ENCODE results near the gene USP6NL.

The USP6NL gene

DNA sequence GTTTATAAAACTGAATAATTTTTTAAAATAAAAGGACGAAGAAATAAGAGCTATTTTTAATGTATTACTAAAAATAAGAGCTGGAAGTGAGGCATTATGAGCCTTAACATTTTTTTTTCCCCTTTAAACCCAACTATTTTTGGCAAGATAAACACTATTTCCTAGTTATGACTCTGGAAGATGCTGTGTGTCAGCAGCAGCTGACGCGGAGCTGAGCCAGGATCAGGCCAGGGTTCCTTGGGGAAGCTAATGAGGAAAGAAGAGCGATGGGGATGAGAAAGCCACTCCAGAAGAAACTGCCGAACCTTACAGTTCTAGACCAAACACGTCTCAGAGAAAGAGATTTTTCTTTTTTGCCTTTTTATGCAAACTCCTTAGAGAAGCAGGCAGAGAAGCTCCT lies 85.9 kb downstream of the USP6NL start:
- Histone ChIP-seq H3K4me1 (ENCODE audit: insufficient read depth, low read length) (peaks cover 4% of the 10 kb centered on the region; the same call in 1 of the 2 replicates), H3K27me3 (ENCODE audit: insufficient read depth, low read length) (no peaks in the 10 kb centered on the region), H3K4me3 (ENCODE audit: low read length) (no peak overlapping the region), H3K36me3 (ENCODE audit: insufficient read depth, low read depth, low read length) (peaks cover 36% of the 10 kb centered on the region), H3K27ac (ENCODE audit: low read length) (no peak overlapping the region), H3K9me3 (ENCODE audit: insufficient read depth, low read depth, low read length) (no peaks in the 10 kb centered on the region), H3K9ac (ENCODE audit: low read depth, low read length) (no peak overlapping the region)

DNA sequence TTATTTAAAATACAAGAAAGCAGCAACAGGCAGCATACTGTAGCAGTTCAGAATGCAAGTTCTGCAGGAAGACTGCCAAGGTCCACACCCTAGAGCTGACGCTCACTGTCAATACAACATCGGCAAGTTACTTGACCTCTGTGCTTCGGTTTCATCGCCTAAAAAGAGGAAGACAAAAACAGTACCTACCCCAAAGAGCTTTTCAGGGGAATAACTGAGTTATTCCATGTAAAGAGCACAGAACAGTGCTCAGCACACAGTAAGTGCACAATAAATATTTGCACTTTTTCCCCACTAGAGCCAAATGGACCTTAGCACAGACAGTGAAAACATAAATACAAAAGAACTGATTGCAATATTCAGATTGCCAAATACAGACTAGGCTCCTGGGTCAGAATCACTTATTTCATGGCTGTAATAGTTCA lies 88.6 kb downstream of the USP6NL start:
- no peak overlapping the region for H3K9ac ChIP-seq (ENCODE audit: low read depth, low read length)
- H3K4me3 ChIP-seq (ENCODE audit: low read length), result no peak overlapping the region
- H3K27me3 ChIP-seq (ENCODE audit: insufficient read depth, low read length), result no peaks in the 10 kb centered on the region
- no peaks in the 10 kb centered on the region for H3K4me1 ChIP-seq (ENCODE audit: insufficient read depth, low read length)
- no peak overlapping the region for H3K27ac ChIP-seq (ENCODE audit: low read length)
- peaks cover 40% of the 10 kb centered on the region for H3K36me3 ChIP-seq (ENCODE audit: insufficient read depth, low read depth, low read length)
- H3K9me3 ChIP-seq (ENCODE audit: insufficient read depth, low read depth, low read length), result no peaks in the 10 kb centered on the region

DNA sequence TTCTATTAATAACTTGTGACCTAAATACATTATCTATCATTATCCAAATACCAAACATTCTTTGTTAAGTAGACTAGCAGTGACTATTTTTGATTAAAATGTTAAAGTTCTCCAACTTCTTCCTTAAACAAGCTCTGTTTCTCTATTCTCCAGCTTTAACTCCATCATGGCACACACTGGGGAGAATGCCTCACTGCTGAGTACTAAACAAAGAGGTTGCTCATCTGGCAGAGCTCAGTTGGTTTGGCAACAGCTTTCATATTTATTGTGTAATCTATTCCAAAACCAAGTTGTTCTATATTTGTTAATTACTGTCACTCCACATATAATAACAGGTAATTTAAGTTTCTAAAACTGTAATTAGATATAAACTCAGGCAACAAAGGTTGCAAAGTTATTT lies 89.6 kb downstream of the USP6NL start:
- H3K4me1 ChIP-seq (ENCODE audit: insufficient read depth, low read length), result no peaks in the 10 kb centered on the region
- H3K36me3 ChIP-seq (ENCODE audit: insufficient read depth, low read depth, low read length), result peaks cover 37% of the 10 kb centered on the region
- no peak overlapping the region for H3K27ac ChIP-seq (ENCODE audit: low read length)
- H3K4me3 ChIP-seq (ENCODE audit: low read length), result no peak overlapping the region
- no peak overlapping the region for H3K9ac ChIP-seq (ENCODE audit: low read depth, low read length)
- no peaks in the 10 kb centered on the region for H3K27me3 ChIP-seq (ENCODE audit: insufficient read depth, low read length)
- H3K9me3 ChIP-seq (ENCODE audit: insufficient read depth, low read depth, low read length), result no peaks in the 10 kb centered on the region

DNA sequence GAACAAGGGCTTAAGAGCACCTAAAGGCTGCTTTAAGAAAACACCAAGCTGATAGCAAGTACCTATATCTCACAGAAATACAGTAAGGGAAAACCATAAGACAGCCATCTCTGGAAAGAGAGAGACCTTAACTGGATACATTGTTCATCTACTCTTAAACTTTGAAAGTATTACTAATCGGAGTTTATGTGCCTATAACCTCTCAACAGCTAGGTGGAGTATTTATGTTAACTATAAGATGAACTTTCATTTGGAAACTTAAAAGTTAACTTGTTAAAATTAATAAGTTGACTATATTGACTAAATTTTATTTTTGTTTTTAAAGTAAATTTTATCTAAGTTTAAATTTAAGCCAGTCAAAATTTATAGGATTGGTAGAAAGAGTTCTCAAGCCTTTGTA lies 90.6 kb downstream of the USP6NL start:
- Histone ChIP-seq H3K9me3 (ENCODE audit: insufficient read depth, low read depth, low read length) (no peaks in the 10 kb centered on the region), H3K27me3 (ENCODE audit: insufficient read depth, low read length) (no peaks in the 10 kb centered on the region), H3K36me3 (ENCODE audit: insufficient read depth, low read depth, low read length) (peaks cover 29% of the 10 kb centered on the region), H3K4me3 (ENCODE audit: low read length) (no peak overlapping the region), H3K9ac (ENCODE audit: low read depth, low read length) (no peak overlapping the region), H3K4me1 (ENCODE audit: insufficient read depth, low read length) (no peaks in the 10 kb centered on the region), H3K27ac (ENCODE audit: low read length) (no peak overlapping the region)

DNA sequence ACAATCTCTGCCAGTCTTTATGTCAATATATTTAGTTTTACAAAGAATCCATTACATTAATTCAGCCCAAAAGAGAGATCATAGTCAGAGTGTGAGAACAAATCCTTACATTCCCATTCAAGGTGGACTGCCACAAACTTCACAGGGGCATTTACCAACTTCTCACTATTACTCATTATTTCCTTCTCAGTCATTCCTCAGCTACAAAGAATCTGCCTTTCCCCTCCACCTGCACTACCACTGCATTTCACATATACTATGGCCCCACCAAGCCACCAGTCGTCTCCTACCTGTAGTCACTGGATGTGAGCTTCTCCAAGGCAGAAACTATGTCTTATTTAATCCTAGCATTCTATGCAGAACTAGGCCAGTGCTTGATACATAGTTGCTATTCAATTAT lies 94.3 kb downstream of the USP6NL start:
- no peaks in the 10 kb centered on the region for H3K4me1 ChIP-seq (ENCODE audit: insufficient read depth, low read length)
- no peaks in the 10 kb centered on the region for H3K9me3 ChIP-seq (ENCODE audit: insufficient read depth, low read depth, low read length)
- H3K4me3 ChIP-seq (ENCODE audit: low read length), result no peak overlapping the region
- no peak overlapping the region for H3K9ac ChIP-seq (ENCODE audit: low read depth, low read length)
- H3K27me3 ChIP-seq (ENCODE audit: insufficient read depth, low read length), result no peaks in the 10 kb centered on the region
- H3K27ac ChIP-seq (ENCODE audit: low read length), result no peak overlapping the region
- peaks cover 16% of the 10 kb centered on the region; the same call in 1 of the 2 replicates for H3K36me3 ChIP-seq (ENCODE audit: insufficient read depth, low read depth, low read length)

DNA sequence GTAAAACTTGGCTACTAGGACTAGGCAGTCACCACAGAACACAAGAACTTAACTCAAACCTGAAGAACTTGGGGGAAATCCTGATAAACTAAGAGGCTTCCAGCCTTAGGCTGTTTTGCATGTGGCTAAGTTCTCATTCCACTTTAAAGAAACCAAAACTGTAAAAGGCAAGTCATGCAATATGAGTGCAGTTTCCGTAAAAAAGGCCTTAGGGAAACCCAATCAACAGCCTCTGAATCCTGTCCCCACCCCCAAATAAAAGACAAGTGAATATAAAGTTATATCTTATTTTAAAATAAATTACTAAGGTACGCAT lies 95.1 kb downstream of the USP6NL start:
- Histone ChIP-seq H3K4me3 (ENCODE audit: low read length) (no peak overlapping the region), H3K27me3 (ENCODE audit: insufficient read depth, low read length) (no peaks in the 10 kb centered on the region), H3K4me1 (ENCODE audit: insufficient read depth, low read length) (no peaks in the 10 kb centered on the region), H3K27ac (ENCODE audit: low read length) (no peak overlapping the region), H3K36me3 (ENCODE audit: insufficient read depth, low read depth, low read length) (peaks cover 16% of the 10 kb centered on the region; the same call in 1 of the 2 replicates), H3K9me3 (ENCODE audit: insufficient read depth, low read depth, low read length) (no peaks in the 10 kb centered on the region), H3K9ac (ENCODE audit: low read depth, low read length) (no peak overlapping the region)

DNA sequence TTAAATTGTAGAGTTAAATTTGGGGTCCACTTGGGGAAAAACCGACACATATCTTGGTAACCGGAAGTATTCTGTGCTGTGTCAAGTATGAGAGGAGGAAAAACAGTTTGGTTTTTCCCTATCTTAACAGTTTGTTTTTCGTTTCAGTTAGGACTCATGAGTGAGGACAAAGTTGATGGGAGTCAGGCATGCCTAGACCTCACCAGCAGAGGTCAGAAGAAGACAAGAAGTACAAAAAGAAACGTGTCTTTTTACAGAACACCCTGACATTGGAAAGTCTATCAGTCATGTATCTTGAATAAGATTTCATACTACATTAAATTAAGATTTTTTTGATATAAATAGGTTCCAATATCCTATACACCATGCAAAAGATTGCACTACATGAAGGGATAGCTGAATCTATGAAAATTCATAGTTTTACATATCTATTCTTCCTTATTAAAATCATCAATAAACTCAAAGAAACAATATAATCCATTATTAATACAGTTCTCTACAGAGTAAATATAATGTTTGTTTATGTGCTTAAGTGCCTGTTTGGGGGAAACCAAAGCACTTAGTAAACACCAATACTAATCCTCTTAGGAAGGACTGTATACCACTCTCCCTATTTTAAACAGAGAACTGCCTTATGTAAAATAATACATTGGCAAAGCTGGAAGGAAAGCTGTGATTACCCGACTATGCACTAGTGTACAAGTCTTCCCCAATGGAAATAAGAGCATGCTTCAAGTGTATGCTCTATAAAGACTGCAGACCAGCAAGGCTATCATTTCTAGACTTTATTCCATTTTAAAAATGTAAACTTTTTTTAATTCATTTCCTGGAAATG lies 95.6 kb downstream of the USP6NL start:
- Histone ChIP-seq H3K4me3 (ENCODE audit: low read length) (no peak overlapping the region), H3K27ac (ENCODE audit: low read length) (no peak overlapping the region), H3K9me3 (ENCODE audit: insufficient read depth, low read depth, low read length) (no peaks in the 10 kb centered on the region), H3K27me3 (ENCODE audit: insufficient read depth, low read length) (no peaks in the 10 kb centered on the region), H3K9ac (ENCODE audit: low read depth, low read length) (no peak overlapping the region), H3K4me1 (ENCODE audit: insufficient read depth, low read length) (no peaks in the 10 kb centered on the region), H3K36me3 (ENCODE audit: insufficient read depth, low read depth, low read length) (peaks cover 16% of the 10 kb centered on the region; the same call in 1 of the 2 replicates)

DNA sequence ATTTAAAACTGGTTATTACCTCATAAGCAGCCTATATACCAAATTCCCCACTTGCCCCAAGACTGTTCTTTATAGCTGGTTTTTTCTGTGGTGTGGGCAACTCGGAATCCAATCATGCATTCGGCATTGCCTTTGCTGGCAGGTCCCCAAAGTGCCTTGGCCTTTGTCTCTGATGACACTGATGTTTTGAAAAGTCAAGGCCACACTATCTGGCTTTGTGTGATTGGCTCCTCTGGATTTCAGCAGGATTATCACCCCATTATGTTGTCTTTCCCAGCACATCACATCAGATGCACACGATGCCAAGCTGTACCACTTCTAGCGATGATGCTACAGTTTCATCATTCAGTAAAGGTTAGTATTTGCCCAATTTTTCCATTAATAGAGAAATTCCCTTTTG lies 97.7 kb downstream of the USP6NL start:
- Histone ChIP-seq H3K4me3 (ENCODE audit: low read length) (no peak overlapping the region), H3K27ac (ENCODE audit: low read length) (no peak overlapping the region), H3K27me3 (ENCODE audit: insufficient read depth, low read length) (no peaks in the 10 kb centered on the region), H3K9me3 (ENCODE audit: insufficient read depth, low read depth, low read length) (no peaks in the 10 kb centered on the region), H3K9ac (ENCODE audit: low read depth, low read length) (no peak overlapping the region), H3K36me3 (ENCODE audit: insufficient read depth, low read depth, low read length) (peaks cover 17% of the 10 kb centered on the region; the same call in 1 of the 2 replicates), H3K4me1 (ENCODE audit: insufficient read depth, low read length) (no peaks in the 10 kb centered on the region)

DNA sequence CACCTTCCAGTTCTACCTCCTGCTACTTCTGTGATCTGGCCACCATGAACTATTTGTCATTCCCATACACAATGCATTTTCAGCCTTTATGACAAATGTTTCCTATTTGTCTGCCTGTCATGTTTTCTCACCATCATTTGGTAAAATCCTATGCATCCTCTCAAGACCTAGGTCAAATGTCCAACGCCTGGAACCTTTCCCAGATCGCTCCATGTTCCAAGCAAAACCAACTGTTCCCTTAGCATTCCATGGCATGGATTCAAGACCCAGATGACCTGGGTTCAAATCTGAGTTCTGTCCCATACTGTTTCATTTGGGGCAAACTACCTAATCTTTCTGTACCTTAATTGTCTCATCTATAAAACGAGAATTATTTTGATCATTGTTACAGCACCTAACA lies 98.9 kb downstream of the USP6NL start:
- no peak overlapping the region for H3K9ac ChIP-seq (ENCODE audit: low read depth, low read length)
- H3K36me3 ChIP-seq (ENCODE audit: insufficient read depth, low read depth, low read length), result peaks cover 24% of the 10 kb centered on the region
- no peak overlapping the region for H3K4me3 ChIP-seq (ENCODE audit: low read length)
- no peaks in the 10 kb centered on the region for H3K27me3 ChIP-seq (ENCODE audit: insufficient read depth, low read length)
- H3K9me3 ChIP-seq (ENCODE audit: insufficient read depth, low read depth, low read length), result no peaks in the 10 kb centered on the region
- no peaks in the 10 kb centered on the region for H3K4me1 ChIP-seq (ENCODE audit: insufficient read depth, low read length)
- no peak overlapping the region for H3K27ac ChIP-seq (ENCODE audit: low read length)

DNA sequence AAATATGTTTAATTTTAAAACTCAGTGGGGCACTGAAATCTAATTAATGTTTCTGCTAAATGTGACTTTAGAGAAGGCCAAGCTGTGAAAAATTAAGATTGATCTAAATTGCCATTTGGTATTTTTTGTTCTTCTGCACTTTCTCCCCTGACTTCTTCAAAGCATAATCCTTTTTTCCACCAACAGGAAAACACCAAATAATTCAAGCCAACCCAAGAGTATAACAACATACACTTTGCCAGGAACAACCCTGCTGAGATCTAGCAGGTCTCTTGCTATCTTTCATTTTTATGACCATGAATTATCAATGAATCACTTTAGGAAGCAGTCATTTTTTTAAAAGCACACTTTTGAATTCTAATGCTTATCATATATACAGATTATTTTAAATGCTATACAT lies 100.1 kb downstream of the USP6NL start:
- Histone ChIP-seq H3K27me3 (ENCODE audit: insufficient read depth, low read length) (no peaks in the 10 kb centered on the region), H3K27ac (ENCODE audit: low read length) (no peak overlapping the region), H3K4me1 (ENCODE audit: insufficient read depth, low read length) (no peaks in the 10 kb centered on the region), H3K9ac (ENCODE audit: low read depth, low read length) (no peak overlapping the region), H3K36me3 (ENCODE audit: insufficient read depth, low read depth, low read length) (peaks cover 27% of the 10 kb centered on the region), H3K4me3 (ENCODE audit: low read length) (no peak overlapping the region), H3K9me3 (ENCODE audit: insufficient read depth, low read depth, low read length) (no peaks in the 10 kb centered on the region)

DNA sequence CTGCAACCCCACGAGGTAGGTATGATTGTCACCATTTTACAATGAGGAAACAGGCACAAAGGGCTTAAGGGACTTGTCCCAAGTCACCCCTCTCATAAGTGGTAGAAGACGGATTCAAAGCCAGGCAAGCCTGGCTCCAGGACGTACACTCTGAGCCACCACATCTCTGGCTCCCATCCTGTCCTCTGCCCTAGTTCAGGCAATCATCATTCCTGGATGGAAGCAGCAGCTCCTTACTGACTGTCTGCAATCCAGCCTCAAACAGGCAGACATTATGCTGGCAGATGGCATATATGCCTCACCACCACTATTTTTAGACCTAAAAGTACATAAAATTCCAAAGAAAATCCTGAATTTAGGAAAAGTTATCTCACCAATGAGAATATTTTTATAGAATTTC lies 100.7 kb downstream of the USP6NL start:
- H3K4me1 ChIP-seq (ENCODE audit: insufficient read depth, low read length), result peaks cover 4% of the 10 kb centered on the region; the same call in 1 of the 2 replicates
- no peak overlapping the region for H3K9ac ChIP-seq (ENCODE audit: low read depth, low read length)
- no peaks in the 10 kb centered on the region for H3K27me3 ChIP-seq (ENCODE audit: insufficient read depth, low read length)
- H3K9me3 ChIP-seq (ENCODE audit: insufficient read depth, low read depth, low read length), result no peaks in the 10 kb centered on the region
- H3K27ac ChIP-seq (ENCODE audit: low read length), result no peak overlapping the region
- H3K4me3 ChIP-seq (ENCODE audit: low read length), result no peak overlapping the region
- H3K36me3 ChIP-seq (ENCODE audit: insufficient read depth, low read depth, low read length), result peaks cover 27% of the 10 kb centered on the region

DNA sequence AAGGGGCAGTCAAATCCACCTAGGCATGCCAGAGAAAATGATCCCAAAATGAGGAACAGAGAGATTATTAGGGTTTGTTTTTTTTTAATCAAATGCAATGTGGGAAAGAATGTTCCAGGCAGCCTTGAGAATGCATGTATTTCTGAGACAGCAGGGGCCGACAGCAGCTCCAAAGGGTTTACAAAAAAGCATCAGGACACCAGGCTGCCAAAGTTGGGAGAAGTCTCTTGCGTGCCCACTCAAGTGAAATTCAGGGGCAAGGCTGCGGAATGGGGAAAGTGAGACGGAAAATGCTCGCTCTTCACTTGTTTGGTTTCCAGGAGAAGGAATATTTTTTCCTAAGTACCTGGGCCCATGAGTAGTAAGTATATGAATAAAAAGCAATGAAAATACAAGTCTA lies 101.2 kb downstream of the USP6NL start:
- Histone ChIP-seq H3K4me3 (ENCODE audit: low read length) (no peak overlapping the region), H3K27me3 (ENCODE audit: insufficient read depth, low read length) (no peaks in the 10 kb centered on the region), H3K4me1 (ENCODE audit: insufficient read depth, low read length) (peaks cover 6% of the 10 kb centered on the region; the same call in 1 of the 2 replicates), H3K9me3 (ENCODE audit: insufficient read depth, low read depth, low read length) (no peaks in the 10 kb centered on the region), H3K36me3 (ENCODE audit: insufficient read depth, low read depth, low read length) (peaks cover 26% of the 10 kb centered on the region), H3K27ac (ENCODE audit: low read length) (no peak overlapping the region), H3K9ac (ENCODE audit: low read depth, low read length) (no peak overlapping the region)
